GM12878 (cell line): Measurements from ENCODE around the gene PPP1R3F. TPM values are rescaled to one million over a fixed set of nuclear protein-coding genes. Genes with fewer than 3 reads are reported as not detected.

ENCODE experiments used
- ATF3 ChIP-seq: IDR thresholded peaks from 2 replicates; pipeline ENCODE4 v1.6.1; 2011; ENCODE audit warnings: low read depth, mild to moderate bottlenecking, low read length, moderate library complexity, borderline replicate concordance; ENCODE audit errors: extremely low read depth
- EZH2 ChIP-seq: IDR thresholded peaks from 2 replicates; pipeline ENCODE4 v1.6.1; 2012; ENCODE audit warnings: low read depth, mild to moderate bottlenecking, control low read depth, inconsistent platforms, low read length, borderline replicate concordance; ENCODE audit not compliant: control insufficient read depth
- GABPA ChIP-seq: IDR thresholded peaks from 2 replicates; pipeline ENCODE4 v1.6.1; 2014; ENCODE audit warnings: antibody characterized with exemption, low read depth, mild to moderate bottlenecking, inconsistent platforms
- IKZF1 ChIP-seq: fragments of 450-650 bp; conservative IDR thresholded peaks from 2 replicates; pipeline ENCODE4 v1.6.1; 2017; ENCODE audit warnings: antibody characterized with exemption, mild to moderate bottlenecking
- IKZF2 ChIP-seq, 2 experiments: fragments of 450-650 bp; IDR thresholded peaks; 2 replicates each; pipeline ENCODE4 v1.6.1; 2017; ENCODE audit warnings: mild to moderate bottlenecking in 2 of 2, moderate library complexity in 2 of 2
- IRF3 ChIP-seq: fragments of 450-650 bp; IDR thresholded peaks from 2 replicates; pipeline ENCODE4 v1.6.1; 2014; ENCODE audit warnings: mild to moderate bottlenecking
- KDM1A ChIP-seq: fragments of 200-600 bp; sonication (generic); IDR thresholded peaks from 2 replicates; pipeline ENCODE4 v1.6.1; 2016; ENCODE audit warnings: borderline replicate concordance
- MTA3 ChIP-seq: IDR thresholded peaks from 2 replicates; pipeline ENCODE4 v1.6.1; 2012; ENCODE audit warnings: low read length, inconsistent platforms, borderline replicate concordance
- NR2C1 ChIP-seq: fragments of 450-650 bp; IDR thresholded peaks from 2 replicates; pipeline ENCODE4 v1.6.1; 2017; ENCODE audit warnings: antibody characterized with exemption, mild to moderate bottlenecking, moderate library complexity
- PBX3 ChIP-seq: IDR thresholded peaks from 2 replicates; pipeline ENCODE4 v1.6.1; 2011; ENCODE audit warnings: mild to moderate bottlenecking, low read depth, low read length, moderate library complexity; ENCODE audit not compliant: insufficient replicate concordance
- PRDM15 ChIP-seq: fragments of 450-650 bp; formaldehyde crosslinking; IDR thresholded peaks from 2 replicates; pipeline ENCODE4 v1.4.0; 2020; ENCODE audit warnings: mild to moderate bottlenecking, moderate library complexity
- RAD21 ChIP-seq: IDR thresholded peaks from 2 replicates; pipeline ENCODE4 v1.6.1; 2011; ENCODE audit warnings: mild to moderate bottlenecking, low read depth, low read length, moderate library complexity; ENCODE audit not compliant: insufficient read depth
- SREBF2 ChIP-seq: IDR thresholded peaks from 2 replicates; pipeline ENCODE4 v1.6.1; 2012; ENCODE audit warnings: mild to moderate bottlenecking, low read length
- STAT1 ChIP-seq: fragments of 450-650 bp; conservative IDR thresholded peaks from 2 replicates; pipeline ENCODE4 v1.6.1; 2014; ENCODE audit warnings: antibody characterized with exemption, mild to moderate bottlenecking
- TBL1XR1 ChIP-seq: IDR thresholded peaks from 2 replicates; pipeline ENCODE4 v1.6.1; 2012; ENCODE audit warnings: low read depth, low read length, improper control_type of control experiment
- ZBED1 ChIP-seq: IDR thresholded peaks from 2 replicates; pipeline ENCODE4 v1.6.1; 2016; ENCODE audit warnings: borderline replicate concordance
- ZNF687 ChIP-seq: fragments of 450-650 bp; IDR thresholded peaks from 2 replicates; pipeline ENCODE4 v1.6.1; 2017; ENCODE audit warnings: mild to moderate bottlenecking, moderate library complexity
- polyA plus RNA-seq, 11 experiments: library from polyadenylated mRNA; depleted of rRNA in 4 of 11; unstranded in 6 of 11; stranded (reverse) in 5 of 11; fragments of >200 nt; fragmentation: Nextera tagmentation in 4 of 11; fragmentation: Illumina TruSeq in 1 of 11; extraction: Ambion mirVana in 4 of 11; extraction: Trizol in 1 of 11; gene quantifications; 1 replicate in 1 of 11; 2 replicates in 10 of 11; pipeline versions ENCODE4 v1.2.1 to v1.2.3, GENCODE V29; 2011 to 2016; ENCODE audit warnings: inconsistent platforms in 2 of 11, missing spikeins in 2 of 11, low read depth in 1 of 11
- total RNA-seq, 4 experiments: library from RNA; depleted of rRNA in 3 of 4; stranded (reverse); fragments of >200 nt in 3 of 4; fragmentation: Illumina TruSeq in 1 of 4; extraction: Trizol in 1 of 4; gene quantifications; 2 replicates each; pipeline versions ENCODE4 v1.2.1 to v1.2.3, GENCODE V29; 2013 to 2021
- TF ChIP-seq, protein P1 (sequence below): IDR thresholded peaks from 2 replicates; pipeline ENCODE4 v1.6.1; 2012; ENCODE audit warnings: low read depth, low read length, improper control_type of control experiment

PPP1R3F gene
- total and polyA plus RNA-seq, 10 of the 15 experiments (the other 5 are each of a cell fraction or from before 2014, with no cell fraction given) = 0.18 to 4.4 (median 1.00) TPM

GRCh38 chrX:49269010-49269766 is 405 bp upstream of the PPP1R3F start (continued):
- no peak for TF ChIP-seq ZNF687
- no peak for TF ChIP-seq MTA3
- TF ChIP-seq RAD21 = no peak
- TF ChIP-seq EZH2 = no peak
- TF ChIP-seq STAT1 = no peak
- TF ChIP-seq, protein P1, sequence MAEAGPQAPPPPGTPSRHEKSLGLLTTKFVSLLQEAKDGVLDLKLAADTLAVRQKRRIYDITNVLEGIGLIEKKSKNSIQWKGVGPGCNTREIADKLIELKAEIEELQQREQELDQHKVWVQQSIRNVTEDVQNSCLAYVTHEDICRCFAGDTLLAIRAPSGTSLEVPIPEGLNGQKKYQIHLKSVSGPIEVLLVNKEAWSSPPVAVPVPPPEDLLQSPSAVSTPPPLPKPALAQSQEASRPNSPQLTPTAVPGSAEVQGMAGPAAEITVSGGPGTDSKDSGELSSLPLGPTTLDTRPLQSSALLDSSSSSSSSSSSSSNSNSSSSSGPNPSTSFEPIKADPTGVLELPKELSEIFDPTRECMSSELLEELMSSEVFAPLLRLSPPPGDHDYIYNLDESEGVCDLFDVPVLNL = peak; percentile 45; the same call in 1 of the 2 replicates
- TF ChIP-seq IRF3 = peak; percentile 87
- TF ChIP-seq PBX3 = peak; percentile 65
- no peak for TF ChIP-seq PRDM15 (CRISPR knock-in tag)
- no peak; a peak in 1 of 4 replicates for TF ChIP-seq IKZF2 (IDR thresholded peaks at IDR 0.05)
- TF ChIP-seq GABPA = no peak
- TF ChIP-seq IKZF1 = no peak
- no peak for TF ChIP-seq ZBED1
- no peak for TF ChIP-seq NR2C1
- no peak for TF ChIP-seq SREBF2
- TF ChIP-seq TBL1XR1 = 0 out of 2 replicates have a peak, but pooled peaks have one; percentile 54
- TF ChIP-seq KDM1A = no peak
- no peak for TF ChIP-seq ATF3
